Measurements from ENCODE around the gene IL6ST. TPM values are rescaled to one million over a fixed set of nuclear protein-coding genes. Genes with fewer than 3 reads are reported as not detected.

Gene IL6ST
- total and polyA plus RNA-seq, 2 donors from 2014 or later = 39.2 to 378 TPM

GRCh38 chr5:55936100-55936693 is 58.6 kb downstream of the IL6ST start:
- H3K27me3 ChIP-seq (ENCODE audit: control insufficient read depth, insufficient read depth, low read length) = no peaks in the 10 kb centered on the region
- peak; percentile 68 for FAIRE-seq
- no peak overlapping the region for H3K9ac ChIP-seq (ENCODE audit: low read length in 3 of 3)
- intact Hi-C loops (cut with DNase I) = no loop called here
- peaks cover 0 to 4% (median 2%) of the 10 kb centered on the region in 3 donors for H3K4me1 ChIP-seq (ENCODE audit: control insufficient read depth in 2 of 3, insufficient read depth in 2 of 3, low read depth in 1 of 3, low read length in 3 of 3)
- no peak overlapping the region for H3K27ac ChIP-seq (ENCODE audit: low read depth in 2 of 2, low read length in 2 of 2)
- no peak overlapping the region for H3K4me3 ChIP-seq (ENCODE audit: low read length in 3 of 3)
- peak; percentile 84 to 89 (median 86) for DNase-seq
- peaks cover 4 to 15% (median 15%) of the 10 kb centered on the region in 3 donors for H3K36me3 ChIP-seq (ENCODE audit: control insufficient read depth in 2 of 3, insufficient read depth in 3 of 3, low read length in 3 of 3)
- H3K9me3 ChIP-seq (ENCODE audit: control insufficient read depth in 2 of 3, insufficient read depth in 1 of 3, low read length in 3 of 3) = no peaks in the 10 kb centered on the region
- peak; percentile 86 for TF ChIP-seq CTCF (IDR thresholded peaks at IDR 0.05; ENCODE audit: borderline replicate concordance, extremely low read depth, insufficient read depth)

GRCh38 chr5:55935371-55935770 is 59.4 kb downstream of the IL6ST start:
- Histone ChIP-seq H3K9me3 (ENCODE audit: control insufficient read depth in 2 of 3, insufficient read depth in 1 of 3, low read length in 3 of 3) (no peaks in the 10 kb centered on the region), H3K4me3 (ENCODE audit: low read length in 3 of 3) (no peak overlapping the region), H3K36me3 (ENCODE audit: control insufficient read depth in 2 of 3, insufficient read depth in 3 of 3, low read length in 3 of 3) (peaks cover under 1 to 15% (median 10%) of the 10 kb centered on the region in 3 donors), H3K4me1 (ENCODE audit: control insufficient read depth in 2 of 3, insufficient read depth in 2 of 3, low read depth in 1 of 3, low read length in 3 of 3) (peaks cover 0 to 4% (median 2%) of the 10 kb centered on the region in 3 donors), H3K27me3 (ENCODE audit: control insufficient read depth, insufficient read depth, low read length) (no peaks in the 10 kb centered on the region), H3K27ac (ENCODE audit: low read depth in 2 of 2, low read length in 2 of 2) (no peak overlapping the region), H3K9ac (ENCODE audit: low read length in 3 of 3) (no peak overlapping the region)
- intact Hi-C loops (cut with DNase I) = no loop called here
- DNase-seq = no peak
- TF ChIP-seq CTCF (IDR thresholded peaks at IDR 0.05; ENCODE audit: borderline replicate concordance, extremely low read depth, insufficient read depth) = no peak
- FAIRE-seq = no peak

GRCh38 chr5:55934720-55935119 is 60.0 kb downstream of the IL6ST start:
- no peak overlapping the region for H3K4me3 ChIP-seq (ENCODE audit: low read length in 3 of 3)
- no peak overlapping the region for H3K9ac ChIP-seq (ENCODE audit: low read length in 3 of 3)
- H3K36me3 ChIP-seq (ENCODE audit: control insufficient read depth in 2 of 3, insufficient read depth in 3 of 3, low read length in 3 of 3) = peaks cover 0 to 14% (median 8%) of the 10 kb centered on the region in 3 donors
- no peaks in the 10 kb centered on the region for H3K9me3 ChIP-seq (ENCODE audit: control insufficient read depth in 2 of 3, insufficient read depth in 1 of 3, low read length in 3 of 3)
- H3K27ac ChIP-seq (ENCODE audit: low read depth in 2 of 2, low read length in 2 of 2) = peak overlapping the region; percentile 48 to 83
- H3K27me3 ChIP-seq (ENCODE audit: control insufficient read depth, insufficient read depth, low read length) = no peaks in the 10 kb centered on the region
- intact Hi-C loops (cut with DNase I) = no loop called here
- peaks cover 0 to 4% (median 2%) of the 10 kb centered on the region in 3 donors for H3K4me1 ChIP-seq (ENCODE audit: control insufficient read depth in 2 of 3, insufficient read depth in 2 of 3, low read depth in 1 of 3, low read length in 3 of 3)
- FAIRE-seq (no peak), DNase-seq (no peak)
- TF ChIP-seq CTCF (IDR thresholded peaks at IDR 0.05; ENCODE audit: borderline replicate concordance, extremely low read depth, insufficient read depth) = no peak

Data from kidney (tissue), 14 donors.